HEK293 (cell line): Measurements from ENCODE around the gene ATP6V1F.

ENCODE experiments used
- GLIS2 ChIP-seq: fragments of 450-650 bp; formaldehyde crosslinking; IDR thresholded peaks from 2 replicates; pipeline ENCODE4 v1.5.1; 2016; ENCODE audit warnings: missing biosample characterization, missing genetic modification characterization
- HOXC10 ChIP-seq: sonication (generic); formaldehyde crosslinking; IDR thresholded peaks from 2 replicates; pipeline ENCODE4 v1.8.1; 2023; ENCODE audit warnings: mild to moderate bottlenecking, missing genetic modification reagents
- KLF1 ChIP-seq: fragments of 450-650 bp; formaldehyde crosslinking; IDR thresholded peaks from 2 replicates; pipeline ENCODE4 v1.5.1; 2016; ENCODE audit warnings: missing biosample characterization, missing genetic modification characterization
- KLF17 ChIP-seq: fragments of 450-650 bp; formaldehyde crosslinking; IDR thresholded peaks from 2 replicates; pipeline ENCODE4 v1.5.1; 2016; ENCODE audit warnings: missing biosample characterization, missing genetic modification characterization
- PATZ1 ChIP-seq: fragments of 450-650 bp; formaldehyde crosslinking; IDR thresholded peaks from 2 replicates; pipeline ENCODE4 v1.5.1; 2016; ENCODE audit warnings: missing biosample characterization, missing genetic modification characterization
- PRDM1 ChIP-seq: fragments of 450-650 bp; formaldehyde crosslinking; IDR thresholded peaks from 2 replicates; pipeline ENCODE4; 2016; ENCODE audit warnings: missing biosample characterization, missing genetic modification characterization
- ZBTB11 ChIP-seq: fragments of 450-650 bp; formaldehyde crosslinking; conservative IDR thresholded peaks from 2 replicates; pipeline ENCODE4 v1.5.1; 2016; ENCODE audit warnings: low read depth, missing biosample characterization, missing genetic modification characterization
- ZBTB20 ChIP-seq: fragments of 450-650 bp; formaldehyde crosslinking; IDR thresholded peaks from 2 replicates; pipeline ENCODE4 v1.5.1; 2016; ENCODE audit warnings: missing biosample characterization, missing genetic modification characterization
- ZBTB6 ChIP-seq: fragments of 450-650 bp; formaldehyde crosslinking; IDR thresholded peaks from 2 replicates; pipeline ENCODE4 v1.5.1; 2017; ENCODE audit warnings: missing biosample characterization, missing genetic modification characterization
- ZEB2 ChIP-seq: fragments of 450-650 bp; formaldehyde crosslinking; IDR thresholded peaks from 2 replicates; pipeline ENCODE4 v1.5.1; 2016; ENCODE audit warnings: missing biosample characterization, missing genetic modification characterization
- ZFHX2 ChIP-seq: fragments of 450-650 bp; formaldehyde crosslinking; conservative IDR thresholded peaks from 2 replicates; pipeline ENCODE4 v1.5.1; 2016; ENCODE audit warnings: missing biosample characterization, missing genetic modification characterization
- ZNF10 ChIP-seq: fragments of 450-650 bp; formaldehyde crosslinking; IDR thresholded peaks from 2 replicates; pipeline ENCODE4 v1.5.1; 2017; ENCODE audit warnings: missing biosample characterization, missing genetic modification characterization
- ZNF121 ChIP-seq: fragments of 450-650 bp; formaldehyde crosslinking; IDR thresholded peaks from 2 replicates; pipeline ENCODE4 v1.5.1; 2016; ENCODE audit warnings: missing biosample characterization, missing genetic modification characterization
- ZNF133 ChIP-seq: fragments of 450-650 bp; formaldehyde crosslinking; IDR thresholded peaks from 2 replicates; pipeline ENCODE4 v1.5.1; 2016; ENCODE audit warnings: missing biosample characterization, missing genetic modification characterization
- ZNF155 ChIP-seq: fragments of 450-650 bp; formaldehyde crosslinking; IDR thresholded peaks from 2 replicates; pipeline ENCODE4 v1.5.1; 2016; ENCODE audit warnings: missing biosample characterization, missing genetic modification characterization
- ZNF248 ChIP-seq: fragments of 450-650 bp; formaldehyde crosslinking; IDR thresholded peaks from 2 replicates; pipeline ENCODE4 v1.5.1; 2017; ENCODE audit warnings: missing biosample characterization, missing genetic modification characterization
- ZNF280D ChIP-seq: fragments of 450-650 bp; formaldehyde crosslinking; IDR thresholded peaks from 2 replicates; pipeline ENCODE4 v1.5.1; 2016; ENCODE audit warnings: missing biosample characterization, missing genetic modification characterization
- ZNF292 ChIP-seq: fragments of 450-650 bp; formaldehyde crosslinking; IDR thresholded peaks from 2 replicates; pipeline ENCODE4 v1.5.1; 2016; ENCODE audit warnings: low read depth, missing biosample characterization, missing genetic modification characterization, borderline replicate concordance
- ZNF341 ChIP-seq: fragments of 450-650 bp; formaldehyde crosslinking; IDR thresholded peaks from 2 replicates; pipeline ENCODE4; 2016; ENCODE audit warnings: low read depth, missing biosample characterization, missing genetic modification characterization
- ZNF366 ChIP-seq: fragments of 450-650 bp; formaldehyde crosslinking; conservative IDR thresholded peaks from 2 replicates; pipeline ENCODE4 v1.5.1; 2016; ENCODE audit warnings: missing biosample characterization, missing genetic modification characterization
- ZNF510 ChIP-seq: fragments of 450-650 bp; formaldehyde crosslinking; IDR thresholded peaks from 2 replicates; pipeline ENCODE4 v1.5.1; 2018; ENCODE audit warnings: mild to moderate bottlenecking, missing genetic modification characterization, missing biosample characterization; ENCODE audit not compliant: insufficient replicate concordance
- ZNF596 ChIP-seq: fragments of 450-650 bp; IDR thresholded peaks from 2 replicates; pipeline ENCODE4 v1.5.0; 2018; ENCODE audit warnings: missing biosample characterization, mild to moderate bottlenecking, missing genetic modification characterization, moderate library complexity
- ZNF600 ChIP-seq: fragments of 450-650 bp; formaldehyde crosslinking; IDR thresholded peaks from 2 replicates; pipeline ENCODE4 v1.5.1; 2016; ENCODE audit warnings: missing biosample characterization, missing genetic modification characterization
- ZNF660 ChIP-seq: fragments of 450-650 bp; IDR thresholded peaks from 2 replicates; pipeline ENCODE4 v1.5.1; 2018; ENCODE audit warnings: missing biosample characterization, mild to moderate bottlenecking, missing genetic modification characterization
- ZNF664 ChIP-seq: fragments of 450-650 bp; formaldehyde crosslinking; IDR thresholded peaks from 2 replicates; pipeline ENCODE4 v1.5.1; 2016; ENCODE audit warnings: missing biosample characterization, missing genetic modification characterization
- ZNF670 ChIP-seq: fragments of 450-650 bp; formaldehyde crosslinking; IDR thresholded peaks from 2 replicates; pipeline ENCODE4 v1.5.1; 2016; ENCODE audit warnings: missing biosample characterization, missing genetic modification characterization, low read depth

The ATP6V1F gene

GRCh38 chr7:128827248-128827958 lies 35.3 kb upstream of the ATP6V1F start (continued):
- TF ChIP-seq ZNF10 (tag by site-specific recombination) (no peak), ZNF341 (no peak), ZNF510 (tag by site-specific recombination) (no peak), KLF17 (tag by site-specific recombination) (no peak), ZFHX2 (tag by site-specific recombination) (no peak), ZBTB6 (tag by site-specific recombination) (no peak), ZNF670 (no peak), ZBTB20 (tag by site-specific recombination) (peak; percentile 60; the same call in 1 of the 2 replicates), ZNF121 (tag by site-specific recombination) (no peak), ZNF600 (tag by site-specific recombination) (no peak), ZNF248 (tag by site-specific recombination) (no peak), ZNF596 (tag by site-specific recombination) (no peak), ZEB2 (tag by site-specific recombination) (peak; percentile 52), KLF1 (tag by site-specific recombination) (no peak), ZNF660 (tag by site-specific recombination) (peak; percentile 84), ZNF280D (tag by site-specific recombination) (no peak), GLIS2 (0 out of 2 replicates have a peak, but pooled peaks have one; percentile 34), ZBTB11 (tag by site-specific recombination) (no peak), ZNF366 (no peak; the same call in 1 of the 2 replicates), ZNF133 (tag by site-specific recombination) (no peak), HOXC10 (no peak), ZNF664 (tag by site-specific recombination) (no peak), ZNF155 (no peak), ZNF292 (no peak), PATZ1 (tag by site-specific recombination) (peak; percentile 38; the same call in 1 of the 2 replicates), PRDM1 (tag by site-specific recombination) (no peak)
